GM18507 (cell line): ENCODE measurements around the gene PPM1J.
"Not testable (repeated sequence)": the region's sequence is repeated elsewhere in the genome, so short reads cannot be mapped to it uniquely, and the experiment has no call there.

Experiments
- DNase-seq: peaks from one replicate; pipeline ENCODE4 v3.0.0; 2011; ENCODE audit warnings: low read depth; ENCODE audit not compliant: insufficient read length; ENCODE audit errors: extremely low spot score
- FAIRE-seq: peaks from 2 replicates; lab custom pipeline; 2011; peaks lifted over from hg19 to GRCh38; lab: Jason Lieb, UNC

The PPM1J gene

GRCh38 chr1:112722601-112723510, 7.7 kb upstream of the PPM1J start:
- DNase-seq, result no peak
- FAIRE-seq, result no peak

GRCh38 chr1:112721966-112722524, 6.9 kb upstream of the PPM1J start:
- FAIRE-seq, result no peak

DNA sequence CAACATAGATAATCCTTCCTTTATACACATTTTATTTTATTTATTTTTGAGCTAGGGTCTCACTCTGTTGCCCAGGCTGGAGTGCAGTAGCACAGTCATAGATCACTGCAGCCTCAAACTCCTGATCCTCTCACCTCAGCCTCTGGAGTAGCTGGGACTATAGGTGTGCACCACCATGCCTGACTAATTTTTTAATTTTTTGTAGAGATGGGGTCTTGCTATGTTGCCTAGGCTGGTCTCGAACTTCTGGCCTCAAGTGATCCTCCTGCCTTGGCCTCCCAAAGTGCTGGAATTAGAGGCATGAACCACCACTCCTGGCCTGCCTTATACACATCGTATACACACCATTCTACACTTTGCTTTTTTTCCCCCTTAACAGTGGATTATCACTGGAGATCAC, 6.2 kb upstream of the PPM1J start:
- not testable (repeated sequence) for DNase-seq, FAIRE-seq

More at GRCh38 chr1:112721966-112722524, 6.9 kb upstream of the PPM1J start:
- no peak for DNase-seq

DNA sequence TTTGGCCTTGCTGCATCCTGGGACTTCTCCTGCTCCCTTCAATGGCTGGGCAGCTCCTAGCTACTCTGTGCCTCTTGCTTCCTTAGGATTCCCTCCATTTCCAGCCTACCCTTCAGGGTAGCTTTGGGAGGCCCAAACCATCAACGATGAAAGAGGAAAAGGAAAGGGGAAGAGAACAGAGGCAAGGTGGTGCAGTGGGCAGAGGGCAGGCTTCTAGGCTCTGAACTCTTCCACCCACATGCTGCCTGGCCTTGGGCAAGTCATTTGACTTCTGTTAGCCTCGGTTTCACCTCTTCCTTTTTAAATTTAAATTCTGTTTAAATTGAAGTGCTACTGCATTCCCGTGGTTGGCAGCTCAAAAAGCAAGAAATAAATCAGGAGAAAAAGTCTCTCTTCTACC, 5.7 kb upstream of the PPM1J start:
- FAIRE-seq, result no peak

GRCh38 chr1:112719706-112720105, 4.6 kb upstream of the PPM1J start:
- FAIRE-seq (no peak), DNase-seq (no peak)

More for the DNA sequence above, 5.7 kb upstream of the PPM1J start:
- no peak for DNase-seq

DNA sequence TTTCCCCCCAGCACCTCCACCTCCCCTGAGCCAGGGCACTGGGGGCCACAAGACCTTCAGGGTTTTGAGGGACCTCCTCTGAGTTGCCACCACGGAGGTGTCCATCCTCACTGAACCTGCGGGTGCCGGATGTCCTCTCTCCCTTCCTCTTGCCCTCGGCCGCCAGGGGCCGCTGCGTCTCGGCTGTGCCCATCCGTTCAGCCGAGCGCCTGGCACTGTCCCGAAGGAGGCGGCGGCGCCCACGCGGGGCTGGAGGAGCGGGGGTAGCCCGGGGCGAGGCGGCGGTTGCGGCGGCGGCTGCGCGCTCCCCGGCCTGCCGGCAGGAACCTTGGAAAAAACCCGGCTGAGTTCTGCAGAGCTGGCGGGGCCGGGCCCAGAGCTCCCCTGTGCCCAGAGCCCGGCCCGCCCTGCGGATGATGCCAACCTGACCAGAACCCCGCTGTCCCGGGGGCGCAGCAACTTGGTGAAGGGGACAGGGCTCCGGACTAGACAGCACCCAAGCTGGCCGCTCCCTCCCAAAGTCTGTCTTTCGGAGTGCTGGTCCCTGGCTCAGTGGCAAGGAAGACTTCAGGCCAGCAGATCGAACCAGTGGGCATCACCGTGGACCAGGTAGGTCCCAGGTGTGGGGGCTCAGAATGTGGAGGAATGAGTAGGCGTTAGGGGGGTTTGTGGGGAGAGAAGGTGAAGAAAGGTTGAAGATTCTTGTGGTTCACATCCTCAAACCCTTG, 3.7 kb upstream of the PPM1J start:
- DNase-seq (peak; percentile 49), FAIRE-seq (peak; percentile 31)

DNA sequence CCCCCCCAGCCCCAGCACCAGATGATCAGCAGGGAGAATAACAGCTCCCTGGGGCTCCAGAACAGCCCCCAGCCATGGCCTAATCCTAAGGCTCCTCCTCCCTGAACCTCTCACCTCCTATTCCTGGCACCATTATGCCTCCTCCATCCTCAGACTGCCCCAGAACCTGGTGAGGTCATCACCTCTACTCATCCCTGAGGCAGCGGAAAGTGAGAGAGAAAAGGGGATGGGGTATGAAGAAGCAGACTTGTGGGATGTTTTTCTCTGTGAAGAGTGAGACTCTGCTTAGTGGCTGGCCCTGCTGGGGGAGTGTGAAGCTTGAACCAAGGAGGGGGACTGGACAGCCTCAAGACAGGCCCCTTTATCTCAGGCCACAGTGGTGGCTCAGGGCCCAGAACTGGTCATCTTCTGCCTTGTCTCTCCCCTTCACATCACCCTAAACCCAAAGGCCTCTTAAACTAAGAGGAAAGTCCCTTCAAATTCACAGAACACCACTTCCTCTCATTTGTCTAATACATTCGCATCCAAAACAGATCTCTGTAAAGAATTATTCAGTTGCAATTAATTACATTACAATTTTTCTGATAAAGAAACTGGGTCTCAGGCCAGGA, 2.2 kb upstream of the PPM1J start:
- no peak for FAIRE-seq
- DNase-seq, result no peak

GRCh38 chr1:112716133-112716720, 1.1 kb upstream of the PPM1J start:
- peak; percentile 51 for DNase-seq
- peak; percentile 94 for FAIRE-seq

DNA sequence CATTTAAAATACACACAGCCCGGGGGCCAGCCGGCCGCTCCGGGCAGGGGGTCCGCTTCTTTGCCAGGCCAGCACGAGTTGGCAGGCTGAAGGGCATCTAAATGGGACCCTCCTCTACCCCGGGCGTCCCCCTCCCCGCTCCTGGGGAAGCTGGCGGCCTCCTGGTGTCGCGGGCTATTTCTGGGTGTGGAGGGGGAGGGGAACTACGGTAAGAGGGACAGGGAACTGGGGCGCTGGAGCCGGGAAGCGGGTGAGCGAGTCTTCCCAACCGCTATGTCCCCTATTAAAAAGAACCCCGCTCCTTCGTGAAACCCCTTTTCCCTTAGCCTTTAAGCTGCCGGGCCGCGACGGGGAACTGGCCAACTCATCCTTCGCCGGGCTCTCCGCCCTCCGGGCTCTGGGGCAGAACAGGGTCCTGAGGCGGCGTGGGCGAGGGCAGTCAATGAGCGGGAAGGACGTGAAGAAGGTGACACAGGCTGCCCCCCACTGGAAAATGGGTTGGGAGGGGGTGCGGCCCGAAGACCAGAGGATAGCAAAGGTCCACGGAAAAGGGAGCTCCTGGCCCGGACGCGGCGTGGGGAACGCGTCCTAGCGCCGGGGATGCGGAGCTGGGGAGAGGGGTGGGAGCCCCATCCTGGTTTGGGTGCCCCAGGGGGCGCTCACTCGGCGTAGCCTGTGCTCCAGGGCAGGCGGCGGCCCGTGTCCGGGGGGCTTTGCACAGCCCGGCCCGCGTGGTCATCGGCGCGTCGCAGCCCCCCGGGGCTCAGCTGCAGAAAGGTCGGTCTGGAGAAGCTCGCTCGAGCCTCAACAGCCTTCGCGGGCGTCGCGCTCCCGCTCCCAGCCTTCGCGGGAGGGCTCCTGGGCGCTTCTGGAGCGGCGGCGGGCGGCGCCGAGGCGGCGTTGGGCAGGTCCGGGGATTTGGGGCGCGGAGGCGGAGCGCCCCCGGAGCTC, 544 bp downstream of the PPM1J start:
- DNase-seq (no peak), FAIRE-seq (no peak)

GRCh38 chr1:112713466-112714312, 1.4 kb downstream of the PPM1J start:
- FAIRE-seq (peak; percentile 80), DNase-seq (no peak)

DNA sequence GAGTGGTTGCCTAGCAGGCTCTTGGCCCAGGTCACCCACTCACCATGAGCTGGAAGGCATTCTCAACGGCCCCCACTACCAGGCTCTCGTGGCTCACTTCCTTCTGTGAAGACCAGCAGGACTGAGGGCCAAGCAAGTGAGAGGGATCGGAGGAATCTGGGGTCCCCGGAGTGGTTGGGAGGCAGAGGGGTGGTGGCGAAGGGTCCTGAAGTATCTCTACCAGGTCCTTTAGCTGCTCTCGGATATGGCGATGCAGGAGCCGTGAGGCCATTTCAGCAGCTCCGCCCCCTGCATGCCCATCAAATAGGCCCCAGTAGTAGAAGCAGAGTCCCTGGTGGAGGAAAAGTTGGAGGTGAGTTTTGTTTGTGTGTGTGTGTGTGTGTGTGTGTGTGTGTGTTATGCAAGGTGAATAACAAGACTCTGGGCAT, 2.4 kb downstream of the PPM1J start:
- DNase-seq (no peak), FAIRE-seq (no peak)

DNA sequence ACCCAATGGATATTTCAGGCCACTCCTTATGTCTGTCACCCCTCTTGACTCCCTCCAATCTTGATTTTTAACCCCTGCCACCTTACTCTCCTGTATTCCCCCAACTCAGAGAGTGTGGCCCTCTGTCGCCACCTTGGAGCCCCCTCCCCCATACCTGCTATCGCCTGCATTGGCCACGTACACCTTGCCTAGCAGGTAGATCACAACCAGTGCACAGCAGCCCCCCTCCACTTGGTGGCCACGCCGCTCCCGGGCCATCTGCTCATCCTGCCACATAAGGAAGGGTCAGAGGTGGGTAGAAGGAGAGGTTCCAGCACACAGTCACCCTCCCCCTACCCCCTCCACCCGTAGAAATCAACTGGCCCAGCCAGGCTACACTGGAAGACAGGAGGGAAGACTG, 2.9 kb downstream of the PPM1J start:
- no peak for DNase-seq
- no peak for FAIRE-seq

- FAIRE-seq, result no peak
These were observed 3.5 kb downstream of the PPM1J start for GRCh38 chr1:112711670-112712069.

DNA sequence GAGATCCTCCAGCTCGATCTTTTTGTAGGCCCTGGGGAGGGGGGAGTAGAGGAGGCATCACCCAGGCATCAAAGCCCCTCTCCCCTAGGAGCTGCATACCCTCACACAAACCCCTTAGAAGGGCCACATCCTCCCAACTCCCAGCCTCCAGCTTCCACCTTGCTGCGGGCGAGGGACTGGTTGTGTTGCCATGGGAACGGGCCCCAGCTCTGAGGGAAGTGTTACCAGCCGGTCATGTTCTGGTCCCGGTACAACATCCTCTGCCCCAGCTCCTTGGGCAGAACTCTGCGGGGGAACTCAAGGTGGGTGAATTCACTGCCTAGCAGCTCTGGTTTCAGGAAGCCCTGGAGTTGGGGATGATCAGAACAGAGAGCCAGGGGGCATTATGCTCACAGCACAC, 4.1 kb downstream of the PPM1J start:
- no peak for DNase-seq
- FAIRE-seq, result no peak

More at GRCh38 chr1:112711670-112712069, 3.5 kb downstream of the PPM1J start:
- DNase-seq, result no peak

DNA sequence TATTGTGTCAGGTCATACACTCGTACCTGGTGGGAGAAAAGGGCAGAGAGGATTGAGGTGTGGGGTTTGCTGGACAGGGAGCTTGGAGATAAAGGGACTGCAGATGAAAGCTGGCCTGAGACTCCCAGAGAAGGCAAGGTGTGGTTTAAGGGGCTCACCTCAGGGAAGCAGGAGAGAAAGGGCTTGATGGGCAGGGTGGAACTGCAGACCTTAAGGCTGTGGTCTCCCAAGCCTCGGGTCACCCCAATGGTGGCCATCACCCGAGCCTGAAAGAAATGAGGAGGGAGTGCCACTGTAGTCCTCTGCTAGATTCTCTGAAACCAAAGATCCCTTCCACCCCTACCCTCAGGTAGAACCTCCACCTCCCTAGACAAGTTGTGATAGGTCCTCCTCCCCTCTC, 4.5 kb downstream of the PPM1J start:
- DNase-seq (no peak), FAIRE-seq (no peak)

DNA sequence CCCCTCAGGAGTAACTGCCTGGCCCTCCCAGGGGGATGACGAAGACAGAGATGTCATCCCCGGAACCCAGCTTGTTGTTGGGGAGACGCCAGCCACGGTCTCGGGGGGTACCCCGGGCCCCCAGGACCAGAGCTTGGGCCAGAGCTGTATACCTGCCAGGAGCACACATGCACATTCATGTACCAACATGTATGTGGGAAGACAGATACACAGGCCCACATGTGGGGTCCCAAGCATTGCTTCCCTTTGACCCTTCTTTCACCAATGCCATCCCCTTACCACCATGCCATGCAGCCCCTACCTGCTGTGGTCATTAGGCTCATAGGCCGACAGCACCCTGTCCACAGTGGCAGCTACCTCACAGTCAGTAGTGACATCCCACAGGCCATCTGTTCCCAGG, 5.0 kb downstream of the PPM1J start:
- DNase-seq (no peak), FAIRE-seq (no peak)

- DNase-seq (no peak), FAIRE-seq (no peak)
These were observed 6.6 kb downstream of the PPM1J start for GRCh38 chr1:112708489-112708888.

- FAIRE-seq (no peak), DNase-seq (no peak)
These were observed 7.1 kb downstream of the PPM1J start for GRCh38 chr1:112708002-112708448.
